GM18909 (cell line): ENCODE results near the gene ADAMTS10.
"Not testable (repeated sequence)": the region's sequence is repeated elsewhere in the genome, so short reads cannot be mapped to it uniquely, and the experiment has no call there.

Source experiments
- ATAC-seq: cut with Tn5 transposase; IDR thresholded peaks from one replicate; pipeline ENCODE4 v1.9.1; 2021; ENCODE audit warnings: mild to moderate bottlenecking; ENCODE audit not compliant: unreplicated experiment, poor library complexity

ADAMTS10 gene

DNA sequence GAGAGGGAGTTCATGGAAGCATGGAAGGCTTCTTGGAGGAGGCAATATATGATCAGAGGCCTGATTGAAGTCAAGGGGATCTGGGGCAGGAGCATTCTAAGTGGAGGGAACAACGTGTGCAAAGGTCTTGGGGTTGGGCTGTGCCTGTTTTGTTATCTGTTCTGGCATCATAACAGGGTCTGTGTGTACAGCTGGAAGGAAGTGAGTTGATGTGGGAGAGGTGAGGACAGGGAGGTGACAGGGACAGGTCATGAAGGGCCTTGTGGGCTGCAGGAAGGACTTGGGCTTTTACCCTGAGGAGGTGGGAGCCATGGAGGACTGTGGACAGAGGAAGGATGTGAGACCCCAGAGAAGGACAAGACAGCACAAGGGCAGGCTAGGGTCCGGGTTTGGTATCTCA lies 18.7 kb upstream of the ADAMTS10 start:
- ATAC-seq: no peak

DNA sequence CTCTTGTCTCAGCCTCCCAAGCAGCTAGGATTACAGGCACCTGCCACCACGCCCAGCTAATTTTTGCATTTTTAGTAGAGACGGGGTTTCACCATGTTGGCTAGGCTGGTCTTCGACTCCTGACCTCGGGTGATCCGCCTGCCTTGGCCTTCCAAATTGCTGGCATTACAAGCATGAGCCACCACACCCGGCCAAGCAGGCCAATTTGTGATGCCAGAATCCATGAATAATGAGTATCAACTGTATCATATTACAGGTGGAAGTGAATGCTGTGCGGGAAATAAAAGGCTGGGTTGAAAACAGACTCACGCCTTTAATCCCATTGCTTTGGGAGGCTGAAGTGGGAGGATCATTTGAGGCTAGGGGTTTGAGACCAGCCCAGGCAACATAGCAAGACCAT lies 16.3 kb upstream of the ADAMTS10 start:
- ATAC-seq: no peak

DNA sequence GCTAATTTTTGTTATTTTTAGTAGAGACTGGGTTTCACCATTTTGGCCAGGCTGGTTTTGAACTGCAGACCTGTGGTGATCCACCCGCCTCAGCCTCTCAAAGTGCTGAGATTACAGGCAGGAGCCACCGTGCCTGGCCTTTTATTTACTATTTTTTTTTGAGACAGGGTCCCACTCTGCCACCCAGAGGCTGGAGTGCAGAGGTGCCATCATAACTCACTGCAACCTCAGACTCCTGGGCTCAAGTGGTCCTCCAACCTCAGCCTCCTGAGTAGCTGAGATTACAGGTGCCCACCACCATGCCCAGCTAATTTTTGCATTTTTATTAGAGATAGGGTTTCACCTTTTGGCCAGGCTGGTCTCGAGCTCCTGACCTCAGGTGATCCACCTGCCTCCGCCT lies 12.4 kb upstream of the ADAMTS10 start:
- not testable (repeated sequence) for ATAC-seq

DNA sequence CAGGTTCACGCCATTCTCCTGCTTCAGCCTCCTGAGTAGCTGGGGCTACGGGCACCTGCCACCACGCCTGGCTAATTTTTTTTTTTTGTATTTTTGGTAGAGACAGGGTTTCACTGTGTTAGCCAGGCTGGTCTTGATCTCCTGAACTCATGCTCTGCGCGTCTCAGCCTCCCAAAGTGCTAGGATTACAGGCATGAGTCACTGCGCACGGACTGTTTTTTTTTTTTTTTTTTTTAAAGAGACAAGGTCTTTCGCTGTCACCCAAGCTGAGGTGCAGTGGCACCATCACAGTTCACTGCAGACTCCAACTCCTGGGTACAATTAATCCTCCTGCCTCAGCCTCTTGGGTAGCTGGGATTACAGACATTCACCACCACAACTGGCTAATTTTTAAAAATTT lies 8.2 kb upstream of the ADAMTS10 start:
- no peak for ATAC-seq

DNA sequence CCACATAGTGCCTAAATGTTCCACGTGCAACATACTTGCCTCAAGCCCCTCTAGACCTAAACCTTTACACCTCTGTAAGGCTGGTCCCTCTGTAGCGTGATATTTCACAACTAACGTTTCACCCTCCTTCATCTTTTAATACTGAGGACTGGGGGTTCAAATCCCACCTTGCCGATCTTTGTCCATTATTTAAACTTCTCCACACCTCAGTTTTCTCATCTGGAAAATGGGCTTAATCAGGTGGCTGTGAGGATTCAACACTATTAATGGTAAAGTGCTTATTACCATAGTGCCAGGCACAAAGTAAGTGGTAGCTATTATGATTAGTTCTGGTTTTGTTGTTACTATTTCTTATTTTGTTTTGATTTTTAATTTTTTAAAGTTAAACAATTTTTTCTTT lies 7.5 kb upstream of the ADAMTS10 start:
- no peak for ATAC-seq

DNA sequence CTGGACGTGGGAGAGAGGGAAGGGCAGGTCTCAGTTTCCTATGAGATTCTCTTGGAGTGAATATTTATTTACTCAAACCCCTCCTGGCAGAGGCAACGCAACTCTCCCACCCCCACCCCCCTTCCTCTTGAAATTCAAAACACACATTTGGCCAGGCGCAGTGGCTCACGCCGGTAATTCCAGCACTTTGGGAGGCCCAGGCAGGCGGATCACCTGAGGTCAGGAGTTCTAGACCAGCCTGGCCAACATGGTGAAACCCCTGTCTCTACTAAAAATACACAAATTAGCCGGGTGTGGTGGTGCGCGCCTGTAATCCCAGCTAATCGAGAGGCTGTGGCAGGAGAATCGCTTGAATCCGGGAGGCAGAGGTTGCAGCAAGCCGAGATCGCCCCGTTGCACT lies 6.8 kb upstream of the ADAMTS10 start:
- not testable (repeated sequence) for ATAC-seq

DNA sequence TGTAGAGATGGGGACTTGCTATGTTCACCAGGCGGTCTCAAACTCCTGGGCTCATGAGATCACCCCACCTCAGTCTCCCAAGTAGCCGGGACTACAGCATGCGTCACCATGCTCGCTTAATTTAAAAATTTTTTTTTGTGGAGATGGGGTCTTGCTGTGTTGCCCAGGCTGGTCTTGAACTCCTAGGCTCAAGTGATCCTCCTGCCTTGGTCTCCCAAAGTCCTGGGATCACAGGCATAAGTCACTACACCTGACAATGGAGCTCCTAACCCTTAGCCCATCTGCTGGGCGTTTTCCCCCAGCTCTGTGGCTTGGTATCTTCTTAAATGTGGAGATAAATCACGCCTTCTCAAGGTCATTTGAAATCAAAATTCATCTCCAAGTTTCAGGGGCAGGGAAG lies 6.3 kb upstream of the ADAMTS10 start:
- ATAC-seq: no peak

DNA sequence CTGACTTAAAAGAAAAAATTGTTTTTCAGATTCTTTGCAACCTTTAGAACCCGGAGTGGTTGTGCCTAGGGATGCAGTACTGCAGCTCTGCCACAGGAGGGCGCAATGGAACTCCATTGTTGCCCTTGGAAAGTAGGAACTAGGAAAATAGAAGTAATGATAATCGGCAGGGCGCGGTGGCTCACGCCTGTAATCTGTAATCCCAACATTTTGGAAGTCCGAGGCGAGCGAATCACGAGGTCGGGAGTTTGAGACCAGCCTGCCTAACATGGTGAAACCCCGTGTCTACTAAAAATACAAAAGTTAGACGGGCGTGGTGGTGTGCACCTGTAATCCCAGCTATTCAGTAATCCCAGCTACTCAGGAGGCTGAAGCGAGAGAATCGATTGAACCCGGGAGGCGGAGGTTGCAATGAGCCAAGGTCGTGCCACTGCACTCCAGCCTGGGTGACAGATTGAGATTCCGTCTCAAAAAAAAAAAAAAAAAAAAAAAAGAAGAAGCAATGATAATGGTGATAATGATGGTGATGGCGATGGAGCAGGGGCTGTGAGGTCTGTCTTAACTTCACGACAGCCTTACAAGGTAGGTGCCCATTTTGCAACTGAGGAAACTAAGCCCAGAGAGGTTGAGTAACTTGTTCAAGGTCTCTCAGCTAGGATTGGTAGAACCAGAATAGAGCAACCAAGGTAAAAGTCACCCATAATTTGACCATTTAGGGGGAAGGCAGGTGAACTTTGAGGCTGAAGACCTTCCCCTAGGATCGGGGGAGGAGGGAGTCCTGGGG lies 5.5 kb upstream of the ADAMTS10 start:
- ATAC-seq: no peak

DNA sequence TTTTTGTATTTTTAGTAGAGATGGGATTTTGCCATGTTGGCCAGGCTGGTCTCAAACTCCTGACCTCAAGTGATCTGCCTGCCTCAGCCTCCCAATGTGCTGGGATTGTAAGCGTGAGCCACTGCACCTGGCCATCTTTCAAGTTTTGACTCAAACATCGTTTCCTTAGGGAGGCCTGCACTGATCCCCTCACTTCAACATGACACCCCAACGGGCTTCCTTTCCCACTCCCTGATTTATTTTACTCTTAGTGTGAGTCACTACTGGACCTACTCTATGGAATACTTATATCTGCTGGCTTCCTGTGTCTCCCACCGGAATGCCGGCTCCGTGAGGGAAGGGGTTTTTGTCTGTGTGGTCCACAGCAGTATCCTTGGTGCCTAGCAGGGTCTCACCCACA lies 4.5 kb upstream of the ADAMTS10 start:
- ATAC-seq: no peak

DNA sequence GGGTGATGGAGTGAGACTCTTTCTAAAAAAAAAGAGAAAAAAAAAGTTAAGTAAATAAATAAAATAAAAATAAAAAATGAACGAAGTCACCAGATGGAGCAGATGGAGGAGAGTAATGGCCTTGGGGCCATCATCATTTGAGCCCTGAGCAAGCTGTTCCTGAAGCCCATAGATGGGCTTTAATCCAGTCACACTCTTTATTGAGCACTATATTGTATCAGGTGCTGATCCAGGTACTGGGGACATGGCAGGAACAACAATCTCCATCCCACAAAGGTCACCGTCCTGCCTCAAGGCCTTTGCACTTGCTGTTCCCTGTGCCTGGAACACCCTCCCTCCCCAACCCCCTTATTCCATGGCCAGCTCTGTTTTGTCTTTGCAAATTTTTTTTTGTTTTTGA lies 3.9 kb upstream of the ADAMTS10 start:
- ATAC-seq: no peak

DNA sequence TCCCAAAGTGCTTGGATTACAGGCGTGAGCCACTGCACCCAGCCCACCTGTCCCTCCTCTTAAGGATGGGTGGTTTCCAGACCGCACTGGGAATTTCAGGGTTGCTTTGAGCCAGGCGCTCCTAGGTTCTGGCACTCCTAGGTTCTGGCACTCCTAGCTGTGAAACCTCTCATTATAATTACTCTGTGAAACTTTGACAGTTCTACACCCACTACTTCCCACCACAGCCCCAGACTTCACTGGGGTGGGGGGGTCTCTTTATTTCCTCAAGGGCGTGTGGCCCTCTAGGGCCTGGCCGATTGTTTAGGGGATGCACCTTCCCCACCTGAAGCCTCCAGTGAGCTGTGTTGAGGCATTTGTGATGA lies 2.3 kb upstream of the ADAMTS10 start:
- no peak for ATAC-seq

DNA sequence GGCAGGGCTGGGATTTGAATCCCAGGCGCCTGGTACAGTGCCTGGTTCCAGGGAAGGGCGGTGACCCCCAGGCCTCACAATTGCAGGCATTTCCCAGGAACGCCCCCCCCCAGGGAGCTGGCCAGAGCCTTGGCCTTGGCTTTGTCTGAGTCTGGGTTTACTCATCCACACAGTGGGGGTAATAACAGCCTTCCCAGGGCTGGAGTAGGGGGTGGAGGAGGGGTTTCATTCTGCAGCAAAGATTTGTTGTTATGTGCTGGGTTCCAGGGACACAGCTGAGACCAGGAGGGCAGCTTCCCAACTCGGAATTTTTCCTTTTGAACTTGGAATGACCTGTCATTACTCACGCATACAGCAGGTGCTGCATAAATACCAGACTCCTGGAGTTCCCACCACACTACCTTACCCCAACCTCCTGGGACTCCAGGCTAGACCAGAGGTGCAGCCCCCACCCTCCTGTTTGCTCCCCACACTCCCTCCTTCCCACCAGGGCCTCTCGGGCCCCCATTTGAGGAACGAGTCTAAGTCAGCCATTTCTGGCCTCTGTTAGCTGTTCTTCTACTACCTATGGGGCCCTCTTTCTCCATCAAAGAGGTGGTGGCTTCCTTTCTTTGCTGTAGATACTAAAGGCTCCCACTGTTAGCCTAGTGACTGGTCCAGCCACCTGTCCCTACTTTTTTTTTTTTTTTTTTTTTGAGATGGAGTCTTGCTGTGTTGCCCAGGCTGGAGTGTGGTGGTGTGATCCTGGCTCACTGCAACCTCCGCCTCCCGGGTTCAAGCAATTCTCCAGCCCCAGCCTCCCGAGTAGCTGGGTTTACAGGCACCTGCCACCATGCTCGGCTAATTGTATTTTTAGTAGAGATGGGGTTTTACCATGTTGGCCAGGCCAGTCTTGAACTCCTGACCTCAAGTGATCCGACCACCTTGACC lies 1.6 kb upstream of the ADAMTS10 start:
- ATAC-seq: no peak

DNA sequence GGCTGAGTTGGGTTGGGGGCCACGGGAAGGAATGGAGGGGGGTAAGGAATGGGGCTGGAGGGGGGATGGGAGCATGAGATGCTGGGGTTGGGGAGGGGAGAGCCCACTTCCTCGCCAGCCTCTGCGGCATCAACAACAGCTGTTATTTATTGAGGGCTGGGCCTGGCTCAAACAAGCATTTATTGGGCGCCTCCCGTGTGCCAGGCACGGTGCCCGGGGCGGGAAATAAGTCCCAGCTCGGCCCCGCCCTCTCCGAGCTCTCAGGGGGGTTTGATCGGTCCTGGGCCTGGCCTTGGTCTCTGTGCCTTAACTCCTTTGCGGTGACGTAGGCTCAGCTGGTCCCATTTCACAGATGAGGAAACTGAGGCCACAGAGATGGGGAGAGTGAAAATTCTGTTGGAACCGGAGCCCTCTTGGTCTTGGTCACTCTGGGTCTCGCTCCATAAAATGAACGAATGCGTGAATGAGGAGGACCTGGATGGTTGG lies 919 bp upstream of the ADAMTS10 start:
- ATAC-seq: no peak

DNA sequence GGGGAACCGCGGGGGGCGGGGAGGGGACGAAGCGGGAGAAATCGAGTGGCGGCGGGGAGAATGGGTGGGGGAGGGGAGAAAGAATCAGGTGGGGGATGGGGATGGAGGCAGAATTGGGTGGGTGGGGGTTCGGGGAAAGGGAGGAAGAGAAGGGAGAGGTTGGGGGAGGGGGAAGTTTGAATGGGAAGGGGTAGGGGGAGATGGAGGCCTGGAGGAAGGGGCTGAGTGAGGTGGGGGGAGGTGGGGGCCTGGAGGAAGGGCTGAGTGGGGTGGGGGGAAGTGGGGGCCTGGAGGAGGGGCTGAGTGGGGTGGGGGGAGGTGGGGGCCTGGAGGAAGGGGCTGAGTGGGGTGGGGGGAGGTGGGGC lies 403 bp upstream of the ADAMTS10 start:
- ATAC-seq: no peak

DNA sequence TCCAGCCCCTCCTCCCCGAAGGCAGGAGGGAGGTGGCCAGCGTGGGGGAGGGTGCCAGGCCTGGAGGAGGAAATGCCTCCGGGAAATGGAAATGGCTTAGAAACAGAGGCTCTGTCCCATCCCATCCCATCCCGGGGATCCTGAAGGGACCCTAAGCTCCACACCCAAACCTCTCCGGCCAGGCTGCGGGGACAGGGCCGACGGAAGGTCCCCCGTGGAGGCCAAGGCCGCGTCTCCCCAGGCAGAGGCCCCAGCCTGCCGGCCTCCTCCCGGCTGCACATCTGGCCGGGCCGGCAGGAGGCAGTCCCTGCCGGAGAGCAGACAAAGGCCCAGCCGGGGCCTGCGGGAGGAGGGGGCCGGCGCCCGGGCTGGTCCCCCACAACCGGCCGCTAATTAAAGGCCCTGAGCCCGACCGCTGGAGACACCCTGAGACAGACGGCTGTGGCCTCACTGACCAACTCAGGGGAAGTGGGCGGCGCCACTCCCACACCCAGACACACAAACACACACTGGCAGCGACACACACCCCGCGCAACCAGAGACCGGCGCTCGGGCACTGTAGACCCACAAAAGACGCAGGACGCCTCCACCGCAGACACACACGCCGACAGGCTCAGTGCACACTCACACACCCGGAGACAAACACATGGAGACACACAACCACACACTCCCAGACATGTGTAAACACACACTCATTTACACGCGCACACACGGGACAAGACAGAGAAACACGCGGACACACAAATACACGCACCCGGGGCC lies 1.1 kb downstream of the ADAMTS10 start:
- no peak for ATAC-seq

DNA sequence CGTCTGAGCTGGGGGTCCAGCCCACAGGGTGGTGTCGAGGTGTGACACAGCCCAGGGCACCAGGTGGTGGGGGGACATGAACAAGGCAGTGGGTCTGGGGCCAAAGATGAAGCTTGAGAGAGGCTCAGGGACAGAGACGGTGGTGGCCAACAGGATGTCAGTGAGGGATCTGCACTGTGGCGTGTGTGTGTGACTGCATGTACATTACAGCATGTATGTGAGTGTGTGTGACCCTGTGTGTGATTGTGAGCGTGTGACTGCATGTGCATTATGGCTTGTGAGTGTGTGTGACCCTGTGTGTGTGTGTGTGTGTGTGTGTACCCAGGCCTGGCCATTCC lies 1.6 kb downstream of the ADAMTS10 start:
- no peak for ATAC-seq

DNA sequence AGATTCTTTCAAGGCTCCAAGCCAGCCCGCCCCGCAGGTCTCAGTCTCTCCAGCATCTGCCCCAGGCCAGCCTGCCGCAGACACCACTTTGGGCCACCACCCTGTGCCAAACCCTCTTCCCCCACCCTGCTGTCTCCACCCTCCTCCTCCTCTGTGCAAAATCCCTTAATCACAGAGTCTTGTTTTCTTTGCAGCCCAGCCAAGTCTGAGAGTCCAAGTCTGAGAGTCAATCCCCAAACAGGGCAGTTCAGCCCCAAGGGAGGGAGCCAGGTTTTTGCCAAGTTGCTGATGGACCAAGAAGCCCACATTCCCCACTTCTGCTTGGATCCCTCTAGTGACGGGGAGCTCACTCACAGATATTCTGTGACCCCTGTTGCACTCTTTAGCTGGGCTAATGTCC lies 3.1 kb downstream of the ADAMTS10 start:
- ATAC-seq: no peak

DNA sequence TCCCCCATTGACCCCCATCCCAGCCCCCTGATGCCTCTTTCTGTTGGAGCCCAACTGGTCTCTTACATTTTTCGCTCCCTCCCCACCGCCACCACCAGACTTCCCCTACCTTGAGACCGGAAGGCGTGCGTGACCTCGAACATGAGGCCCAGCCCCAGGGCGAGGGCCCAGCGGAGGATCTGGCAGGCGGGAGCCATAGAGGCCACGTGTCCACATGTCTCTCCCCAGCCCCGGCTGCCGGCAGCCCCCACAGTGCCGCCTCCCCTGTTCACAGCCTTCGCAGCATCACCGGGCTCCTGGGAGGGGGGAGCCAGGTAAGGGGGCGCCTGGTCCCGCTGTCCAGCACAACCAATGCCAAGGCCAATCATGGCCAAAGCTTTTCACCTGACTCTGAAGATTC lies 5.0 kb downstream of the ADAMTS10 start:
- ATAC-seq: no peak

DNA sequence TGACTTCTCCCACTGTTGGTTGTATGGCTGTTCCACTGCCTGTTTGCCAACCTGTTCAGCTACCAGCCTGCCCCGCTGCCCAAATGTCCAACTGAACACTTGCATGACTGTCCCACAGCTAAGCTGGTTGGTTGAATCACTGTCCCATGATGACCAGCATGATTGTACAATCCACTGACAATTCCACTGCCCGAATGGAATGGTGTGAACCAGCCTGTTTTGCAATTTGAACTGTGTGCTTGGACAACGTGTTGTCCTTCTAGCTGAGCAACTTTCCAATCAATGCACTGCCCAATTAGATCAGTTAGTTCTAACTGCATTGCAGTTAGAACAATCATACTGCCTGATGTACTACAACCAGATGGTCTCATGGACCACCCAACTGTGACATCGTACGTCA lies 8.7 kb downstream of the ADAMTS10 start:
- no peak for ATAC-seq

DNA sequence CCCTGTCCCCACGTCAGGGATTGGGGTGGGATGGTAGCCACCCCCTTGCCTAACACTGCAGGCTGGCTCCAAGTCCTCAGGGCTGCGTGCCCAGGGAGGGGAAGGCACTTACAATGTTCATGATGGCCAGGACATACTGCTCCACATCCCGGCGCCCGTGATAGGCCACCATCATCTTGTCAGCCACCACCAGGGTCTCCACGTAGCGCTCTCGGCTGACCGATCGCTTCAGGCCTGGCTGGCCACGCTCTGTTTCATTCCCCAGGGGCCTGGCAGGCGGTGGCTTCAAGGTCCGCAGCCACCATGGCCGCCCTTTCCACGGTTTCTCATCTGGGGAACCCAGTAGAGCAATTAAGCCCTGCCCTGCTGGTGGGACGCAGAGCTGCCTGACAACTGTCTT lies 9.7 kb downstream of the ADAMTS10 start:
- no peak for ATAC-seq

DNA sequence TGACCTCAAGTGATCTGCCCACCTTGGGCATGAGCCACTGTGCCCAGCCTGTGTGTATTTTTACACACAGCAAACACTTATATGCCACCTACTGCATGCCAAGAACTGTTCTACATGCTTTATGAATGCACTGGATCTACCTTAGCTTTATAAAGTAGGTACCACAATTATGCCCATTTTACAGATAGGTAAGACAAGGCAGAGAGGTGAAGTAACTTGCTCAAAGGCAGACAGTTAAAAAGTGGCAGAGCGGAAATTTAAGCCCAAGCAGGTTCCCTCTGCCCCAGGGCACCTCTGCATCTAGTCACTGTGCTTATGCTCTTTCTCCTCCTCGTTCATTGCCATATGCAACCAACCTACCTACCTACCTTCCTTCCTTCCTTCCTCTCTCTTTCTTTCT lies 10.5 kb downstream of the ADAMTS10 start:
- ATAC-seq: no peak
